GM23248 (cell line): Measurements from ENCODE around the gene EXOSC6.

Experiments
- EZH2 ChIP-seq: fragments of 200-600 bp; sonication (generic); IDR thresholded peaks from 2 replicates; pipeline ENCODE4 v1.6.1; 2018; ENCODE audit warnings: antibody characterized with exemption, mild to moderate bottlenecking; ENCODE audit not compliant: insufficient read depth, poor library complexity, severe bottlenecking
- EZH2phosphoT487 ChIP-seq: fragments of 200-600 bp; sonication (generic); IDR thresholded peaks from 2 replicates; pipeline ENCODE4 v1.6.1; 2018; ENCODE audit warnings: antibody characterized with exemption, moderate library complexity, mild to moderate bottlenecking, low read depth; ENCODE audit not compliant: insufficient read depth

DNA sequence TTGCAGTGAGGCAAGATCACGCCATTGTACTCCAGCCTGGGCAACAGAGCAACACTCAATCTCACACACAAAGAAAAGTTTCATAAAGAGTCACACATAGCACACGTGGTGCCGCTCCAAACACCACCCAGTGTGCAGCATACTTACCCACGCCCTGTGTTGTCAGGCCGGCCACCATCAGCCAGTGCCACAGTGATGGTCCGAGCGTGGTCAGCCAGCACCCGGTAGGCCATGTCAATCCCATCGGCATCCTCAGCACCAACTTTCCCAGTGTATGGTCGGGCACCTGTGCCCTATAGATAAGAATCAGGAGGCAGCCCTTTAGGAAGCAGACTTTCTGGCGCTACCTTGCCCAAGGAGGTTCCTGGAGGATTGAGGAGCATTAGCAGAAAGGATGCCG is 17.7 kb upstream of the EXOSC6 start:
- no peak for TF ChIP-seq EZH2
- TF ChIP-seq EZH2phosphoT487, result no peak
